Glutamatergic neuron (in vitro differentiated cells): Measurements from ENCODE around the gene SIAH1. TPM values are rescaled to one million over a fixed set of nuclear protein-coding genes. Genes with fewer than 3 reads are reported as not detected.
"Not testable (repeated sequence)": the region's sequence is repeated elsewhere in the genome, so short reads cannot be mapped to it uniquely, and the experiment has no call there.

Source experiments
- DNase-seq: peaks from one replicate; pipeline ENCODE4 v3.0.0; 2022
- H3K27ac Mint-ChIP-seq: one replicate; pipeline ENCODE4 v1.8.0; 2020; ENCODE audit warnings: mild to moderate bottlenecking, mixed read lengths, inconsistent platforms; ENCODE audit not compliant: unreplicated experiment
- H3K27me3 Mint-ChIP-seq: one replicate; pipeline ENCODE4 v1.8.0; 2020; ENCODE audit warnings: mild to moderate bottlenecking, moderate library complexity, mixed read lengths, inconsistent platforms; ENCODE audit not compliant: unreplicated experiment
- H3K36me3 Mint-ChIP-seq: one replicate; pipeline ENCODE4 v1.8.0; 2020; ENCODE audit warnings: mild to moderate bottlenecking, mixed read lengths, inconsistent platforms; ENCODE audit not compliant: unreplicated experiment
- H3K4me1 Mint-ChIP-seq: one replicate; pipeline ENCODE4 v1.8.0; 2020; ENCODE audit warnings: mild to moderate bottlenecking, low read depth, mixed read lengths, inconsistent platforms; ENCODE audit not compliant: unreplicated experiment
- H3K4me3 Mint-ChIP-seq: one replicate; pipeline ENCODE4 v1.8.0; 2020; ENCODE audit warnings: mild to moderate bottlenecking, mixed read lengths, inconsistent platforms; ENCODE audit not compliant: unreplicated experiment
- H3K9me3 Mint-ChIP-seq: one replicate; pipeline ENCODE4 v1.8.0; 2020; ENCODE audit warnings: mild to moderate bottlenecking, moderate library complexity, mixed read lengths, inconsistent platforms; ENCODE audit not compliant: unreplicated experiment
- total RNA-seq: library from RNA; stranded (reverse); fragmentation: NEBNext Ultra II Directional; extraction: Animal tissue kit (Norgen Biotek cat#: 25700); gene quantifications from one replicate; pipeline ENCODE4 v1.2.1, GENCODE V29; 2021; ENCODE audit not compliant: unreplicated experiment
- TF ChIP-seq, protein P1 (sequence below): fragments of 200-600 bp; sonication (generic); IDR thresholded peaks from one replicate; pipeline ENCODE4 v1.5.0; 2021; ENCODE audit not compliant: partially characterized antibody, unreplicated experiment

SIAH1 gene
- total RNA-seq, 1 donor from 2014 or later, result 46.7 TPM

DNA sequence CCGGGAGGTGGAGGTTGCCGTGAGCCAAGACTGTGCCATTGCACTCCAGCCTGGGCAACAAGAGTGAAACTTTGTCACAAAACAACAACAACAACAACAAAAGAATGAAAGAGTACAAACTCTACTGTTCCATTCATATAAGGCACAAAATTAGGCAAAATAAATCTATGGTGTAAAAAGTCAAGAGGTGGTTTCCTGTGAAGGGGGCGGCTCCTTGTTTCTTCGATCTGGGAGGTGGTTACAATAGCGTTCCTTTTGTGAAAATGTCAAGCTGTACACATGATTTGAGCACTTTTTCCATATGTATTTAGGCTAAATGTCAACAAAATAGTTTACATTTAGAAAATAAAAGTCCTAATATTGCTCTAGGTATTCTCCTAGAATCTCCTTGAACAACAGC, 6.9 kb downstream of the SIAH1 start:
- peaks cover 24% of the 10 kb centered on the region for H3K4me1 Mint-ChIP-seq
- TF ChIP-seq, protein P1, sequence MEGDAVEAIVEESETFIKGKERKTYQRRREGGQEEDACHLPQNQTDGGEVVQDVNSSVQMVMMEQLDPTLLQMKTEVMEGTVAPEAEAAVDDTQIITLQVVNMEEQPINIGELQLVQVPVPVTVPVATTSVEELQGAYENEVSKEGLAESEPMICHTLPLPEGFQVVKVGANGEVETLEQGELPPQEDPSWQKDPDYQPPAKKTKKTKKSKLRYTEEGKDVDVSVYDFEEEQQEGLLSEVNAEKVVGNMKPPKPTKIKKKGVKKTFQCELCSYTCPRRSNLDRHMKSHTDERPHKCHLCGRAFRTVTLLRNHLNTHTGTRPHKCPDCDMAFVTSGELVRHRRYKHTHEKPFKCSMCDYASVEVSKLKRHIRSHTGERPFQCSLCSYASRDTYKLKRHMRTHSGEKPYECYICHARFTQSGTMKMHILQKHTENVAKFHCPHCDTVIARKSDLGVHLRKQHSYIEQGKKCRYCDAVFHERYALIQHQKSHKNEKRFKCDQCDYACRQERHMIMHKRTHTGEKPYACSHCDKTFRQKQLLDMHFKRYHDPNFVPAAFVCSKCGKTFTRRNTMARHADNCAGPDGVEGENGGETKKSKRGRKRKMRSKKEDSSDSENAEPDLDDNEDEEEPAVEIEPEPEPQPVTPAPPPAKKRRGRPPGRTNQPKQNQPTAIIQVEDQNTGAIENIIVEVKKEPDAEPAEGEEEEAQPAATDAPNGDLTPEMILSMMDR, result no peak
- no peak overlapping the region for H3K4me3 Mint-ChIP-seq
- H3K9me3 Mint-ChIP-seq, result peaks cover 4% of the 10 kb centered on the region
- peaks cover 3% of the 10 kb centered on the region for H3K27me3 Mint-ChIP-seq
- H3K36me3 Mint-ChIP-seq, result peaks cover 6% of the 10 kb centered on the region
- no peak for DNase-seq
- H3K27ac Mint-ChIP-seq, result no peak overlapping the region

DNA sequence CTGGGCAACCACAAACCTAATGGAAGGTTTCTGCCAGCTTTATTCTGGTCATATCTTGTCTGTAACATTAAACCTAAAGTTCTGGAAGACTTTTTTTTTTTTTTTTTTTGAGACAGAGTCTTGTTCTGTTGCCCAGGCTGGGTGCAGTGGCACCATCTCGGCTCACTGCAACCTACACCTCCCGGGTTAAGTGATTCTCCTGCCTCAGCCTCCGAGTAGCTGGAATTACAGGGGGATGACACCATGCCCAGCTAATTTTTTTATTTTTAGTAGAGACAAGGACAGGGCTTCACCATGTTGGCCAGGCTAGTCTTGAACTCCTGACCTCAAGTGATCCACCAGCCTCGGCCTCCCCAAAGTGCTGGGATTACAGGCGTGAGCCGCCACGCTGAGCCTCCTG, 7.9 kb downstream of the SIAH1 start:
- not testable (repeated sequence) for H3K9me3 Mint-ChIP-seq, H3K27me3 Mint-ChIP-seq, H3K27ac Mint-ChIP-seq, H3K36me3 Mint-ChIP-seq, H3K4me3 Mint-ChIP-seq, DNase-seq
- peaks cover 20% of the 10 kb centered on the region for H3K4me1 Mint-ChIP-seq

DNA sequence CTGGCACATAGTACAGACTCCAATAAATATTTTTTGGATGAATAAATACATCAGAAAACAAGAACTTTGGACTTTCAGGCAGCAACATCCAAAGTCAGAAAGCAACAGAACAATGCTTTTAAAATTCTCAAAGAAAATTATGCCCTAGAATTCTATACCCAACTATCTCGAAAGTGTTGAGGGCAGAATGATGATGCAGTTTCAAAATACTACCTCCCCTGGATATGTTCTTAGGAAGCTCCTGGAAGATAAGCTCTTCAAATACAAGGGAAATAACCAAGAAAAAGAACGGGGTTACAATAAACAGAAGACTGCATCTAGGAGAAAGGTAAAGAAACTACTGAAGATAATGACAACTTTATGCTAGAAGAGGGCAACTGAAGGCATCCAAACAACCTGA, 11.0 kb downstream of the SIAH1 start:
- DNase-seq, result no peak
- no peak overlapping the region for H3K4me3 Mint-ChIP-seq
- no peaks in the 10 kb centered on the region for H3K36me3 Mint-ChIP-seq
- H3K27me3 Mint-ChIP-seq, result no peaks in the 10 kb centered on the region
- H3K9me3 Mint-ChIP-seq, result no peaks in the 10 kb centered on the region
- peaks cover 17% of the 10 kb centered on the region for H3K4me1 Mint-ChIP-seq
- H3K27ac Mint-ChIP-seq, result no peak overlapping the region
- TF ChIP-seq, protein P1, result no peak

DNA sequence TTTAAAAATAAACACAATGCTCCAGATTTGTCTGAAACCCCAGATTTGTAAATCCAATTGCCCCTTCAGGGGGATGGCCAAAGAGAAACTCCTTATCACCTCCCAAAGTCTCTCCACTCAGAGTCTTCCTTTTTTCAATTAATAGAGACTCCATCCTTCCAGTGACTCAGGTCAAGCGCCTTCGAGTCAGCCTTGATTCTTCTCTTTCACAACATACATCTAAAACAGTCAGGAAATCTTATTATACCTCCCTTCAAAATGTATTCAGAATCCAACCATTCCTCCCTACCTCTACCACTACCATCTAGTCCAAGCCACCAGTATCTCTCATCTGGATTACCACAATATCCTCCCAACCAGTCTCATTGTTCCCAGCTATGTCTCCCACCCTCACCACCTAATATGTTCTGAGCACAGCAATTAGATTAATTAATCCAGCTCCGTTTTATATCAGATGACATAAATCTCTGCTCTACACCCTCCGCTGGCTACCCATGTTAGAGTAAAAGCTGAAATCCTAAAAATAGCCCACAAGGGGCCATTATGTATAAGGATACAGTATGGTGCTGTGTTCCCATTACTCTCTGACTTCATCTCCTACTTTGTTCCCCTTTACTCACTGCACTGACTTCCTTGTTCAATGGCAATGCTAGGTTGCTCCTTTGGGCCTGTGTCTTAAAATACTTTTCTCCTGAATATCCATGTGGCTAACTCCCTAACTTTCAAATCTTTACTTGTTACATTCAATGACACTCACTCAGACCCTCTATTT, 11.8 kb downstream of the SIAH1 start:
- Mint-ChIP-seq H3K27ac (no peak overlapping the region), H3K27me3 (no peaks in the 10 kb centered on the region), H3K4me1 (peaks cover 10% of the 10 kb centered on the region), H3K4me3 (no peak overlapping the region), H3K9me3 (no peaks in the 10 kb centered on the region), H3K36me3 (no peaks in the 10 kb centered on the region)
- TF ChIP-seq, protein P1, result no peak
- DNase-seq, result no peak

DNA sequence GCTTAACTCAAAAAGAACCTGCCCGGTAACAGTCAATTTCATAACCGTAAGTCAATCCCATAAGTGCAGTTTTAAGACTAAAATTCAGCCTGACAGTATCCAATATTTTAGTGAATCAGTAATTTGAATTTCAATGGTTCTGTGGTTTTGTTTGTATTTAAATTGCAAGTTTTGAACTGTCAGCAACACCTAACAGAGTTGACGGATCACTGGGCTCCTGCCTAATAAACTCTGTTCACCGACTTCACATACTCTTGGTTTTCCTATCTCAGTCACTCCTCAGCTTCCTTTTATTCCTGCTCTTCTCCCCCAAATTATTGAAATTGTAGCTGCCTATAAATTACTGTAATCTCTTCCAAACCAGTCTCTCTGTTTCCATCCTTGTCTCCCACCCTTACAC, 12.5 kb downstream of the SIAH1 start:
- Mint-ChIP-seq H3K36me3 (no peaks in the 10 kb centered on the region), H3K4me1 (peaks cover 9% of the 10 kb centered on the region), H3K4me3 (no peak overlapping the region), H3K27ac (no peak overlapping the region), H3K27me3 (no peaks in the 10 kb centered on the region), H3K9me3 (no peaks in the 10 kb centered on the region)
- TF ChIP-seq, protein P1, result no peak
- DNase-seq, result no peak
